A673 (cell line): ENCODE measurements around the gene ASAP2. TPM values are rescaled to one million over a fixed set of nuclear protein-coding genes. Genes with fewer than 3 reads are reported as not detected.

ENCODE experiments used
- BruUV-seq: library from RNA; stranded (reverse); fragments of 400-500 nt; replicated peaks from 2 replicates; lab custom pipeline; 2021; lab: Mats Ljungman, UMichigan
- CTCF ChIA-PET: fragments of 300-600 bp; sonication (Branson Sonifier 250); formaldehyde crosslinking; loops from one replicate; lab custom pipeline; 2022; ENCODE audit warnings: antibody characterized with exemption; lab: Charles Lee
- POLR2A ChIA-PET: fragments of 300-600 bp; sonication (Branson Sonifier 250); formaldehyde crosslinking; loops from one replicate; lab custom pipeline; 2022; ENCODE audit warnings: antibody characterized with exemption; ENCODE audit not compliant: low non-redundant PET; lab: Charles Lee
- DNase-seq: peaks from one replicate; pipeline ENCODE4 v3.0.0-alpha.2; 2015; ENCODE audit warnings: low spot score
- H3K27ac ChIP-seq: fragments of 200-600 bp; sonication (generic); 2 replicates; pipeline ENCODE4 v1.5.1; 2016; ENCODE audit warnings: mixed run types, low read depth, mild to moderate bottlenecking, mixed read lengths, antibody characterized with exemption, low read length; ENCODE audit not compliant: poor library complexity, severe bottlenecking
- H3K27me3 ChIP-seq: fragments of 200-600 bp; sonication (generic); replicated peaks from 2 replicates; pipeline ENCODE4 v1.6.1; 2017; ENCODE audit warnings: mixed run types, low read depth, mild to moderate bottlenecking, mixed read lengths, antibody characterized with exemption, low read length; ENCODE audit not compliant: insufficient read depth, poor library complexity
- H3K36me3 ChIP-seq: fragments of 200-600 bp; sonication (generic); 2 replicates; pipeline ENCODE4 v1.6.1; 2016; ENCODE audit warnings: mixed run types, mild to moderate bottlenecking, mixed read lengths, antibody characterized with exemption, low read length; ENCODE audit not compliant: insufficient read depth, poor library complexity, severe bottlenecking
- H3K4me1 ChIP-seq: fragments of 200-600 bp; sonication (generic); 2 replicates; pipeline ENCODE4 v1.6.1; 2017; ENCODE audit warnings: mixed run types, mild to moderate bottlenecking, mixed read lengths, antibody characterized with exemption, low read length; ENCODE audit not compliant: insufficient read depth, poor library complexity, severe bottlenecking
- H3K4me3 ChIP-seq: fragments of 200-600 bp; sonication (generic); 2 replicates; pipeline ENCODE4 v1.5.1; 2016; ENCODE audit warnings: low read depth, mixed run types, mild to moderate bottlenecking, mixed read lengths, low read length; ENCODE audit not compliant: poor library complexity, severe bottlenecking
- H3K9me3 ChIP-seq: fragments of 200-600 bp; sonication (generic); 2 replicates; pipeline ENCODE4 v1.6.1; 2016; ENCODE audit warnings: mixed run types, low read depth, mild to moderate bottlenecking, mixed read lengths, antibody characterized with exemption, low read length; ENCODE audit not compliant: poor library complexity, severe bottlenecking
- EZH2 ChIP-seq: fragments of 200-600 bp; sonication (generic); IDR thresholded peaks from 2 replicates; pipeline ENCODE4 v1.6.1; 2017; ENCODE audit warnings: borderline replicate concordance, low read depth, mild to moderate bottlenecking, mixed read lengths, antibody characterized with exemption, low read length; ENCODE audit not compliant: poor library complexity, severe bottlenecking
- intact Hi-C: fragments of 100-400 bp; cut with micrococcal nuclease; formaldehyde crosslinking; loops from one replicate; pipeline ENCODE4 v1.10.0; 2022; ENCODE audit not compliant: unreplicated experiment
- total RNA-seq: library from RNA; stranded (reverse); gene quantifications from 2 replicates; pipeline ENCODE4 v1.2.3, GENCODE V29; 2021
- TF ChIP-seq, protein P1 (sequence below): fragments of 300-800, 200-600 bp; sonication (generic); conservative IDR thresholded peaks from 2 replicates; pipeline ENCODE4 v1.5.1; 2017; ENCODE audit warnings: low read depth, mild to moderate bottlenecking, antibody characterized with exemption, low read length, moderate library complexity, mixed read lengths

Gene ASAP2
- total RNA-seq, 1 experiment from 2014 or later = 46.8 TPM

DNA sequence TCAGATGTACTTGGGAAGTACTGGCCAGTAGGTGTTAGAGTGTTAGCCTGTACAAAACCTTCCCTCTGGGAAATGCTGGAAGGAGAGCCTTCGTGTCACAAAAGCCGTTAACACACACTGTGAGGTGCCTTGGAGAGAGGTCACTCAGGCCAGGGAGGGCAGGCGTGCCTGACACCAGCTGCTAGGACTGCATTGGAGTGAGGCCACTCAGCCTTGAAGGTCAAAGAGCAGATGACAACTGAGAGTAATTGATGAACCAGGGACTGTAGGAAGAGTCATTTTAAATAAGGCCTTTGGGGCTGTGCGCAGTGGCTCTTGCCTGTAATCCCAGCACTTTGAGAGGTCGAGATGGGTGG lies 45.4 kb downstream of the ASAP2 start:
- no peak overlapping the region for H3K4me3 ChIP-seq
- BruUV-seq = no TSS peak
- H3K9me3 ChIP-seq = no peaks in the 10 kb centered on the region
- H3K27me3 ChIP-seq = no peaks in the 10 kb centered on the region
- DNase-seq = no peak
- TF ChIP-seq, protein P1, sequence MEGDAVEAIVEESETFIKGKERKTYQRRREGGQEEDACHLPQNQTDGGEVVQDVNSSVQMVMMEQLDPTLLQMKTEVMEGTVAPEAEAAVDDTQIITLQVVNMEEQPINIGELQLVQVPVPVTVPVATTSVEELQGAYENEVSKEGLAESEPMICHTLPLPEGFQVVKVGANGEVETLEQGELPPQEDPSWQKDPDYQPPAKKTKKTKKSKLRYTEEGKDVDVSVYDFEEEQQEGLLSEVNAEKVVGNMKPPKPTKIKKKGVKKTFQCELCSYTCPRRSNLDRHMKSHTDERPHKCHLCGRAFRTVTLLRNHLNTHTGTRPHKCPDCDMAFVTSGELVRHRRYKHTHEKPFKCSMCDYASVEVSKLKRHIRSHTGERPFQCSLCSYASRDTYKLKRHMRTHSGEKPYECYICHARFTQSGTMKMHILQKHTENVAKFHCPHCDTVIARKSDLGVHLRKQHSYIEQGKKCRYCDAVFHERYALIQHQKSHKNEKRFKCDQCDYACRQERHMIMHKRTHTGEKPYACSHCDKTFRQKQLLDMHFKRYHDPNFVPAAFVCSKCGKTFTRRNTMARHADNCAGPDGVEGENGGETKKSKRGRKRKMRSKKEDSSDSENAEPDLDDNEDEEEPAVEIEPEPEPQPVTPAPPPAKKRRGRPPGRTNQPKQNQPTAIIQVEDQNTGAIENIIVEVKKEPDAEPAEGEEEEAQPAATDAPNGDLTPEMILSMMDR = no peak
- no peak for TF ChIP-seq EZH2
- no peaks in the 10 kb centered on the region for H3K36me3 ChIP-seq
- H3K27ac ChIP-seq = no peak overlapping the region
- peaks cover 60% of the 10 kb centered on the region for H3K4me1 ChIP-seq
- intact Hi-C loops = no loop called here
- ChIA-PET CTCF (interaction anchor here (0.6 kb wide), 1 partner anchor 467 kb away, joined by 5 read pairs; no protein-coding TSS in a partner anchor), POLR2A (no interaction called here)

DNA sequence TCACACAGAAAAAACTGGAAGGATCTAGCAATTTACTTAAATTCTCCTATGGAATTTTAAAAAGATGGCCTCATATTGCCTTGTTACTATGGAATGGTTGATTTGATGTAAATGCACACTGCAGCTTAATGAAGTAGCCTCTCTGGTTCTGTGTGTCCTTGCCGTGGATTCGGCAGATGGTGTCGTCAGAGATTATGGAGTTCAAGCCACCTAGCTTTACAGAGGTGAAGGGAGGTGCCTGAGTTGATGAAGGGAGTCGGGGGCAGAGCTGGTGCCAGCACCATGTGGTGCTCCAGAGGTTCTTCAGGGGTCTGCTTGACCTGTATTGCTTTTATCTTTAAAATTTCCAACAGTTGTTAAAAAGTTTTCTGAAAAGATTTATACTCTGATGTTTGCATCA lies 48.8 kb downstream of the ASAP2 start:
- H3K9me3 ChIP-seq = no peaks in the 10 kb centered on the region
- no peak for DNase-seq
- no peaks in the 10 kb centered on the region for H3K36me3 ChIP-seq
- H3K4me3 ChIP-seq = no peak overlapping the region
- ChIA-PET POLR2A (no interaction called here), CTCF (no interaction called here)
- BruUV-seq = no TSS peak
- no peaks in the 10 kb centered on the region for H3K27me3 ChIP-seq
- TF ChIP-seq, protein P1 = no peak
- TF ChIP-seq EZH2 = no peak
- intact Hi-C loops = no loop called here
- peaks cover 65% of the 10 kb centered on the region for H3K4me1 ChIP-seq
- H3K27ac ChIP-seq = no peak overlapping the region

DNA sequence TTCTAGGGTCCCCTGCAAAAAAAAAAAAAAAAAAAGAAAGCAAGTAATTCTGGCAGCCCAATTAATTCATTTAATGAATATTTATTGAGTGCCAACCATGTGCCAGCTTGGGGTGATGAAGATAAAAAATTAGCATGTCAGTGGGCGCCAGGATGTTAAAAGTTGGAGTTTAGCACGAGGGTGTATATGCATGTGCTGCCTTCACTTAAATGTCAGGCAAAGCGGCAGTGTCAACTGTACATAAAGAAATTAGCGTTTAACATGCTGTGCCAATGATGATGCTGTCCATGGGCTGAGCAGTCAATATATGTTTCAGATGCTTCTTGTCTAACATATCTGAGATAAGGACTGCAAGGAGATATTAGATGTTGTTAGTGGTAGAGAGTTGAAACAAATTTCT lies 49.5 kb downstream of the ASAP2 start:
- peak; percentile 41 for DNase-seq
- Histone ChIP-seq H3K27ac (peak overlapping the region; percentile 62), H3K9me3 (no peaks in the 10 kb centered on the region), H3K4me3 (no peak overlapping the region), H3K4me1 (peaks cover 65% of the 10 kb centered on the region), H3K27me3 (no peaks in the 10 kb centered on the region), H3K36me3 (no peaks in the 10 kb centered on the region)
- no TSS peak for BruUV-seq
- intact Hi-C loops = no loop called here
- CTCF ChIA-PET = no interaction called here
- TF ChIP-seq, protein P1 = no peak
- TF ChIP-seq EZH2 = no peak
- POLR2A ChIA-PET = no interaction called here
